K562 (cell line): ENCODE measurements around the gene DOLPP1. TPM values are rescaled to one million over a fixed set of nuclear protein-coding genes. Genes with fewer than 3 reads are reported as not detected.

Source experiments
- CBX3 ChIP-seq, 2 experiments: IDR thresholded peaks; 1 replicate in 1 of 2; 2 replicates in 1 of 2; pipeline ENCODE4 v1.6.1; 2012; ENCODE audit warnings: inconsistent platforms in 2 of 2, low read length in 2 of 2, borderline replicate concordance in 1 of 2, control low read depth in 1 of 2
- CBX8 ChIP-seq: fragments of 200-600 bp; sonication (generic); IDR thresholded peaks from 2 replicates; pipeline ENCODE4 v1.6.1; 2012; ENCODE audit warnings: borderline replicate concordance, mixed run types, low read depth, mild to moderate bottlenecking, moderate library complexity, mixed read lengths, low read length, control low read depth, inconsistent platforms; ENCODE audit not compliant: poor library complexity, severe bottlenecking; ENCODE audit errors: extremely low read depth
- CTBP1 ChIP-seq: fragments of 450-650 bp; IDR thresholded peaks from 2 replicates; pipeline ENCODE4 v1.6.1; 2016; ENCODE audit warnings: borderline replicate concordance
- L3MBTL2 ChIP-seq: fragments of 450-650 bp; IDR thresholded peaks from 2 replicates; pipeline ENCODE4 v1.6.1; 2016; ENCODE audit warnings: mild to moderate bottlenecking, moderate library complexity
- MIER1 ChIP-seq: fragments of 450-650 bp; IDR thresholded peaks from 2 replicates; pipeline ENCODE4 v1.6.1; 2016; ENCODE audit warnings: antibody characterized with exemption, mild to moderate bottlenecking, low read depth
- PHF21A ChIP-seq: fragments of 450-650 bp; IDR thresholded peaks from 2 replicates; pipeline ENCODE4 v1.6.1; 2017; ENCODE audit warnings: low read depth, borderline replicate concordance
- polyA plus RNA-seq, 8 experiments: library from polyadenylated mRNA; depleted of rRNA in 4 of 8; stranded (reverse) in 5 of 8; unstranded in 3 of 8; fragments of >200 nt; fragmentation: Nextera tagmentation in 2 of 8; fragmentation: Illumina TruSeq in 1 of 8; extraction: Ambion mirVana in 2 of 8; extraction: Trizol in 1 of 8; gene quantifications; 2 replicates each; pipeline versions ENCODE4 v1.2.1 to v1.2.3, GENCODE V29; 2011 to 2014; ENCODE audit warnings: inconsistent platforms in 1 of 8, missing spikeins in 1 of 8
- total RNA-seq, 7 experiments: library from RNA; depleted of rRNA in 6 of 7; stranded (reverse); fragments of >200 nt in 6 of 7; fragmentation: Illumina TruSeq in 2 of 7; extraction: Trizol in 2 of 7; gene quantifications; 2 replicates each; pipeline versions ENCODE4 v1.2.1 to v1.2.3, GENCODE V29; 2011 to 2021; ENCODE audit warnings: low replicate concordance in 1 of 7
- TF ChIP-seq, protein P1 (sequence below): fragments of 250-450 bp; sonication (Bioruptor Pico); IDR thresholded peaks from 2 replicates; pipeline ENCODE4 v1.4.0; 2020; ENCODE audit warnings: mild to moderate bottlenecking, moderate library complexity
- TF ChIP-seq, protein P2 (sequence below): fragments of 450-650 bp; IDR thresholded peaks from 2 replicates; pipeline ENCODE4 v1.7.0; 2016; ENCODE audit warnings: borderline replicate concordance
- TF ChIP-seq, protein P3 (sequence below): fragments of 450-650 bp; IDR thresholded peaks from 2 replicates; pipeline ENCODE4 v1.6.1; 2014; ENCODE audit warnings: low read depth, mild to moderate bottlenecking, moderate library complexity, borderline replicate concordance
- TF ChIP-seq, protein P4 (sequence below): fragments of 450-650 bp; formaldehyde crosslinking; IDR thresholded peaks from 2 replicates; pipeline ENCODE4 v1.4.0; 2020; ENCODE audit warnings: mild to moderate bottlenecking, moderate library complexity

Gene DOLPP1
- total and polyA plus RNA-seq, 9 of the 15 experiments (the other 6 are each of a cell fraction or from before 2014, with no cell fraction given), result 3.0 to 39.8 (median 30.5) TPM

DNA sequence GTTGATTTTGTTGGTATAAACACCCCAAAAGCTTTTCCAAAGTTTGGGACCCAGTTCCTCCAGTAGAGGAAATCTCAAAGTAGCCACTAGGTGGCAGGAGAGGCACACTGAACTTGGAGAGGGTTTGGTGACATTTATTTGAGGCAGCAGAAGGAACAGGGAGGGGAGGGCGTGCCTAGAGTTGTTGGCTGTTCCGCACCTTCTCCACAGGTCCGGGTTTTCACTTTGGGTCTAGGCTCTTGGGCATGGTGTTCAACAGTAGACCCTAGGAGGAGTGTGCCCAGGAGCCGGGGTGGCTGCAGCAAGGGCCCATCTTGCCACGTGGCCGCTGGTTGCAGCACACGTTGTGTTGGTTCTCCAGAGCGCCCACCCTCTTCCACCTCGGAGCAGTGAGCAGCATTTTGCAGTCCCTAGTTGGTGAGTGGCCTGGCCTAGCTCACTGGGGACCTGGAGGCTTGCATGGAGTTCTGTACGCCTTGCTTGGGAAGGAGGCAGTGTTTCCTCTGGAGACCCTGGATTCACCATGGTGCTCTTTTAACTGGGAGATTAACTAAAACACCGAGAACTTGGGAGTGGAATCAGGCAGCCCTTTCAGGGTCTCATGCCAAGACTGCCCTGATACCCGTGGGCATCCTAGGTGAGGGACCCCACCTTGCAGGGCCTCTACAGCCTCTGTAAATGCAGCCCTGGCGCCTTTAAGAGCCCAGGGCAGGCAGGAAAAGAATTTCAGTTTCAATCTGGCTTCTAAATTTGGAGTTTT lies 58.5 kb downstream of the DOLPP1 start (continued):
- TF ChIP-seq, protein P1, sequence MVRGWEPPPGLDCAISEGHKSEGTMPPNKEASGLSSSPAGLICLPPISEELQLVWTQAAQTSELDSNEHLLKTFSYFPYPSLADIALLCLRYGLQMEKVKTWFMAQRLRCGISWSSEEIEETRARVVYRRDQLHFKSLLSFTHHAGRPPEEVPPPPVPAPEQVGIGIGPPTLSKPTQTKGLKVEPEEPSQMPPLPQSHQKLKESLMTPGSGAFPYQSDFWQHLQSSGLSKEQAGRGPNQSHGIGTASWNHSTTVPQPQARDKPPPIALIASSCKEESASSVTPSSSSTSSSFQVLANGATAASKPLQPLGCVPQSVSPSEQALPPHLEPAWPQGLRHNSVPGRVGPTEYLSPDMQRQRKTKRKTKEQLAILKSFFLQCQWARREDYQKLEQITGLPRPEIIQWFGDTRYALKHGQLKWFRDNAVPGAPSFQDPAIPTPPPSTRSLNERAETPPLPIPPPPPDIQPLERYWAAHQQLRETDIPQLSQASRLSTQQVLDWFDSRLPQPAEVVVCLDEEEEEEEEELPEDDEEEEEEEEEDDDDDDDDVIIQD, result no peak
- TF ChIP-seq CBX3 (IDR thresholded peaks at IDR 0.05; ENCODE audit: borderline replicate concordance in 1 of 2, low read length in 2 of 2) (peak in 1 of 2 experiments; percentile 58; a peak in 1 of 3 replicates), MIER1 (no peak), L3MBTL2 (peak; percentile 86), PHF21A (peak; percentile 43; the same call in 1 of the 2 replicates), CBX8 (no peak), CTBP1 (peak; percentile 24; the same call in 1 of the 2 replicates)
- TF ChIP-seq, protein P2, sequence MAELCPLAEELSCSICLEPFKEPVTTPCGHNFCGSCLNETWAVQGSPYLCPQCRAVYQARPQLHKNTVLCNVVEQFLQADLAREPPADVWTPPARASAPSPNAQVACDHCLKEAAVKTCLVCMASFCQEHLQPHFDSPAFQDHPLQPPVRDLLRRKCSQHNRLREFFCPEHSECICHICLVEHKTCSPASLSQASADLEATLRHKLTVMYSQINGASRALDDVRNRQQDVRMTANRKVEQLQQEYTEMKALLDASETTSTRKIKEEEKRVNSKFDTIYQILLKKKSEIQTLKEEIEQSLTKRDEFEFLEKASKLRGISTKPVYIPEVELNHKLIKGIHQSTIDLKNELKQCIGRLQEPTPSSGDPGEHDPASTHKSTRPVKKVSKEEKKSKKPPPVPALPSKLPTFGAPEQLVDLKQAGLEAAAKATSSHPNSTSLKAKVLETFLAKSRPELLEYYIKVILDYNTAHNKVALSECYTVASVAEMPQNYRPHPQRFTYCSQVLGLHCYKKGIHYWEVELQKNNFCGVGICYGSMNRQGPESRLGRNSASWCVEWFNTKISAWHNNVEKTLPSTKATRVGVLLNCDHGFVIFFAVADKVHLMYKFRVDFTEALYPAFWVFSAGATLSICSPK, result no peak
- TF ChIP-seq, protein P3, sequence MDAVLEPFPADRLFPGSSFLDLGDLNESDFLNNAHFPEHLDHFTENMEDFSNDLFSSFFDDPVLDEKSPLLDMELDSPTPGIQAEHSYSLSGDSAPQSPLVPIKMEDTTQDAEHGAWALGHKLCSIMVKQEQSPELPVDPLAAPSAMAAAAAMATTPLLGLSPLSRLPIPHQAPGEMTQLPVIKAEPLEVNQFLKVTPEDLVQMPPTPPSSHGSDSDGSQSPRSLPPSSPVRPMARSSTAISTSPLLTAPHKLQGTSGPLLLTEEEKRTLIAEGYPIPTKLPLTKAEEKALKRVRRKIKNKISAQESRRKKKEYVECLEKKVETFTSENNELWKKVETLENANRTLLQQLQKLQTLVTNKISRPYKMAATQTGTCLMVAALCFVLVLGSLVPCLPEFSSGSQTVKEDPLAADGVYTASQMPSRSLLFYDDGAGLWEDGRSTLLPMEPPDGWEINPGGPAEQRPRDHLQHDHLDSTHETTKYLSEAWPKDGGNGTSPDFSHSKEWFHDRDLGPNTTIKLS, result peak; percentile 89
- TF ChIP-seq, protein P4, sequence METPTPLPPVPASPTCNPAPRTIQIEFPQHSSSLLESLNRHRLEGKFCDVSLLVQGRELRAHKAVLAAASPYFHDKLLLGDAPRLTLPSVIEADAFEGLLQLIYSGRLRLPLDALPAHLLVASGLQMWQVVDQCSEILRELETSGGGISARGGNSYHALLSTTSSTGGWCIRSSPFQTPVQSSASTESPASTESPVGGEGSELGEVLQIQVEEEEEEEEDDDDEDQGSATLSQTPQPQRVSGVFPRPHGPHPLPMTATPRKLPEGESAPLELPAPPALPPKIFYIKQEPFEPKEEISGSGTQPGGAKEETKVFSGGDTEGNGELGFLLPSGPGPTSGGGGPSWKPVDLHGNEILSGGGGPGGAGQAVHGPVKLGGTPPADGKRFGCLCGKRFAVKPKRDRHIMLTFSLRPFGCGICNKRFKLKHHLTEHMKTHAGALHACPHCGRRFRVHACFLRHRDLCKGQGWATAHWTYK (CRISPR knock-in tag), result no peak
